ENCODE data around the gene GCAT.

Gene GCAT

GRCh38 chr22:37843741-37844089, 36.0 kb downstream of the GCAT start:
- DNase-seq (ENCODE audit: low read depth) = peak; percentile 4

DNA sequence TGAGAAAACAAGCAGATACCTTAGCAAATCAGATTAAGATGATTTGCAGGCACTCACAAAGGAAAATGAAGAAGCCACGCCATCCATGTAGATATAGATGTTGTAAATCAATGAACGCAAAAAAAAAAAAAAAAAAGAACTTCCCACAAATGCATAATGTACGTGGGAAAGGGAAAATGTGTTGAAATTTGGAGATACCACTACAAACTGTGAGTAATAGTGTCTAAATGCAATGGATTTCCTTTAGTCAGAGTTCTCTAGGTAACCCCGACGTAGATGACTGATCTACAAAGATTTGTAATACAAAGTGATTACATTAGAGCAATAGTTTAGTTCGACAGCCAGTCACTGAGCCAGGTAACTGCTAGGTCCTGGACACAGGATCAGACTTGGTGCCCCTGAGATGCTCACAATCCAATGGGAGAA, 37.2 kb downstream of the GCAT start:
- DNase-seq (ENCODE audit: low read depth) = no peak

DNA sequence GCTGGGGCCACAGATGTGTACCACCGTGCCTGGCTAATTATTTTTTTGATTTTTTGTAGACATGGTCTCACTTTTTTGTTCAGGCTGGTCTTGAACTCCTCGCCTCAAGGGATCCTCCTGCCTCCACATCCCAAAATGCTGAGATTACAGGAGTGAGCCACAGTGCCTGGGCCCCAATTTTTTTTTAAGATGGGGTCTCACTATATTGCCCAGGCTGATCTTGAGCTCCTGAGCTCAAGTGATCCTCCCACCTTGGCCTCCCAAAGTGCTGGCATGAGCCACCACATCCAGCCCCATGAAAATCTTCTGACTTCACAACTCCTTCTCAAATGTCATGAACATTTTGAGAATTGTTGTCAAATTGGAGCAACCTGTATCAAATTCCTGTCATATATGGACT, 38.7 kb downstream of the GCAT start:
- no peak for DNase-seq (ENCODE audit: low read depth)

- peak; percentile 12 for DNase-seq (ENCODE audit: low read depth)
Measured at GRCh38 chr22:37848587-37849088, 40.9 kb downstream of the GCAT start.

GRCh38 chr22:37849089-37849751, 41.5 kb downstream of the GCAT start, which contains the start of gene EIF3L:
Gene EIF3L (plus strand): TSS chr22:37849419. CDS start chr22:37849450, 31 bp downstream.
- peak; percentile 83 for DNase-seq (ENCODE audit: low read depth)

DNA sequence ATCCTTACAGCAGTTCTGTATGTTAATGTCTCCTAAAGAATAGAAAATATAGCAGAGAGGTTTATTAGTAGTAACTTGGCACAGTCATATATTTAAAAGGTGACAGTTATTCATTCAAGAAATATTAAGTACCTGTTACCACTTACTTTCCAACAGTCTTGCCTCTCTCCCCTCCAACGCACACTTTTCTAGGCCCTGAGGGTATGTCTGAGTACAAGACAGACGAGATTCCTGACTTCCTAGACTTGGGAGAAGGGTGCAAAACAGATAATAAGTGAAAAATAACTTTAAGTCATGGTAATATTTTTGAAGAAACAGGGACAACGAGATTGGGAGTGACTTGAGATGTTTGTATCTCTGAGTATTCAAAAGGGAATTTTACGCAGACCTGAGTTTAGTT, 43.1 kb downstream of the GCAT start:
- DNase-seq (ENCODE audit: low read depth) = no peak

DNA sequence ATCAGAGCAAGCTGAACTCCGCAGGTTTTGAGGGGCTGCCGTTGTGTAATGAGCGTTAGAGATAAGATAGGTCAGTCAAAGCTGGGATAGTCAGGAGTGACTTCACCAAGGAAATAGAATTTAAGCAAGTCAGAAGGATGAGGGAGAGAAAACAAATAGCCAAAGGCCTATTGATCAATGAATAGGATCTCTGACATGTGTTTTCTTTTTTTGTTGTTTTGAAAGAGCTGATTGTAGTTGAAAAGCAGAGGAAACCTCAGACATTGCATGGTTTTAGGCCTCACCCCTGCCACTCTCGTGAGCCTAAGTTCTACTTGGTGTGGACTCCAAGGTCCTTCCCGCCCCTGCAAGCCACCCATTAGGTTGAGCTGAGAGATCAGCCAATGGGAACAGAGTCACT, 44.7 kb downstream of the GCAT start:
- no peak for DNase-seq (ENCODE audit: low read depth)

DNA sequence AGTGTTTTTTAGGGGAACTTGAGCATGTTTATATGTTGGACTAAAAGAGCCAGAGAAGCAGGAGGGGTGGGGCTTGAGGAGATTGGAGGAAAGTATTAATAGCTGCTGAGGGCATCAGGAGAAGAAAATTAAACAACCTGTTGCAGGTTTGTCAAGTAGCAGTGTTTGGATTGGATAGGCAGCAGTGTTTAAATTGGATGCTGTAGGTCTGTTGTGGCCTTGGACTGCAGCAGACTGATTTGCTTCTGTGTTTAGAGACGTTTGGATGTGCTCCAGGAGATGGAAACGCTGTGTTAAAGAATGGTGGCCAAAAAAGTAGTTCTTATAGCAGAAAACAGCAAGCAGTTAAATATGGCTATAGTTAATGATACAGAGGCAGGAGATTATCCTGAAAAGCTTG, 47.2 kb downstream of the GCAT start:
- DNase-seq (ENCODE audit: low read depth) = no peak

- DNase-seq (ENCODE audit: low read depth) = no peak
Measured at GRCh38 chr22:37855462-37855861, 47.7 kb downstream of the GCAT start.

- no peak for DNase-seq (ENCODE audit: low read depth)
Measured at GRCh38 chr22:37860796-37861421, 53.2 kb downstream of the GCAT start.

GRCh38 chr22:37862570-37863325, 55.0 kb downstream of the GCAT start:
- no peak for DNase-seq (ENCODE audit: low read depth)

- no peak for DNase-seq (ENCODE audit: low read depth)
Measured at GRCh38 chr22:37865510-37865909, 57.8 kb downstream of the GCAT start.

All from stromal cell of bone marrow (primary cell).